ENCODE data around the gene TRMT2B.
"Not testable (repeated sequence)": the region's sequence is repeated elsewhere in the genome, so short reads cannot be mapped to it uniquely, and the experiment has no call there.

Gene TRMT2B

GRCh38 chrX:101040197-101040596, 11.7 kb downstream of the TRMT2B start:
- no peak for DNase-seq (ENCODE audit: low spot score)
- in situ Hi-C loops (cut with MboI; ENCODE audit: low sequenced_read_pairs, unreplicated experiment), result no loop called here
- TF ChIP-seq CTCF (IDR thresholded peaks at IDR 0.05; ENCODE audit: borderline replicate concordance, control extremely low read depth, extremely low read depth, insufficient read depth, missing control alignments), result no peak

- no peak for TF ChIP-seq CTCF (IDR thresholded peaks at IDR 0.05; ENCODE audit: borderline replicate concordance, control extremely low read depth, extremely low read depth, insufficient read depth, missing control alignments)
- in situ Hi-C loops (cut with MboI; ENCODE audit: low sequenced_read_pairs, unreplicated experiment), result no loop called here
Observed at GRCh38 chrX:101037231-101037630, 14.7 kb downstream of the TRMT2B start.

DNA sequence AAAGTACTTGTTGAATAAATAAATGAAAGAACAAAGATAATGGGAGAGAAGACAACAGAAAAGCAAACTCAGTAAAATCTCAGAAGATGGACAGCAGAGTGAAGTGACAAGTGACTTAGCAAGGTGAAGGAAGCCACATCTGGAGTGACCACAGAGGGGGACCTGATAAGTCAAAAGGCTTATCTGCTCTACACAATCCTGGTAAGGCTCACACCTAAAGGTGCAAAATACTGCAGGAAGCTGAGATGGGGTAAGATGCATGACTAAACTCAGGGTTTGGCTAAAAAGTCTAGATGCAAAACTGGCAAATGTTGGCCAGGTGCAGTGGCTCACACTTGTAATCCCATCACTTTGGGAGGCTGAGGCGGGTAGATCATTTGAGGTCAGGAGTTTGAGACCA, 22.2 kb downstream of the TRMT2B start:
- TF ChIP-seq CTCF (IDR thresholded peaks at IDR 0.05; ENCODE audit: borderline replicate concordance, control extremely low read depth, extremely low read depth, insufficient read depth, missing control alignments), result no peak
- in situ Hi-C loops (cut with MboI; ENCODE audit: low sequenced_read_pairs, unreplicated experiment), result no loop called here
- no peak for DNase-seq (ENCODE audit: low spot score)

More at GRCh38 chrX:101037231-101037630, 14.7 kb downstream of the TRMT2B start:
- no peak for DNase-seq (ENCODE audit: low spot score)

DNA sequence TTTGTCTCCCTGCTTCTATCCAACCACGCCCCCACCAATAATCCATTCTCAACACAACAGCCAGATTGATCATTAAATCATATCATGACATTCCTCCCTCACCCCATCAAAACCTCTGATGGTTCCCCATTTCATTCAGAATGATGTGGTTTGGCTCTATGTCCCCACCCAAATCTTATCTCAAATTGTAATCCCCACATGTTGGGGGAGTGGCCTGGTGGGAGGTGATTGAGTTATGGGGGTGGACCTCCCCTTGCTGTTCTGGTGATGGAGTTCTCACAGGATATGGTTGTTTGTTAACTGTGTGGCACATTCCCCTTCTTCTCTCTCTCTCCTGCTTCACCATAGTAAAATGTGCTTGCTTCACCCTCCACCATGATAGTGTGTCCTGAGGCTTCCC, 23.3 kb downstream of the TRMT2B start:
- TF ChIP-seq CTCF (IDR thresholded peaks at IDR 0.05; ENCODE audit: borderline replicate concordance, control extremely low read depth, extremely low read depth, insufficient read depth, missing control alignments), result no peak
- DNase-seq (ENCODE audit: low spot score), result no peak
- in situ Hi-C loops (cut with MboI; ENCODE audit: low sequenced_read_pairs, unreplicated experiment), result no loop called here

DNA sequence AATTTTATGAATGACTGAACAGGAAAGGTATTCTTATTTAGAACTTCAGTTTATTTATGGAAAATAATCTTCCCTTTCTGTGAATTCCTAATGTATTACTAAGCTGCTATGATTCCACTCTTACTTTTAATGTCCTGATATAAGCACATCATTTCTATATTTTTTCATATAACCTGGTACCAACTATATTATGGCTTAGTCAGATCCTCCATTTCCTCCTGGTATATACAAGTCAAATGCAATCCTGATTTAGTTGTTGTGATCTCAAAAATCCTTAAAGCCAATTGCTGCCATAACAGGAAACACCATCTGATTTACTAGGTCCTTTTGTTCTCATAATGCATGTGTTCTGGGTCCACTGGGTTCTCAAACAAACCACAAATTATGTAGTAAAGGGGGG, 26.8 kb downstream of the TRMT2B start:
- in situ Hi-C loops (cut with MboI; ENCODE audit: low sequenced_read_pairs, unreplicated experiment), result no loop called here
- no peak for DNase-seq (ENCODE audit: low spot score)
- no peak for TF ChIP-seq CTCF (IDR thresholded peaks at IDR 0.05; ENCODE audit: borderline replicate concordance, control extremely low read depth, extremely low read depth, insufficient read depth, missing control alignments)

DNA sequence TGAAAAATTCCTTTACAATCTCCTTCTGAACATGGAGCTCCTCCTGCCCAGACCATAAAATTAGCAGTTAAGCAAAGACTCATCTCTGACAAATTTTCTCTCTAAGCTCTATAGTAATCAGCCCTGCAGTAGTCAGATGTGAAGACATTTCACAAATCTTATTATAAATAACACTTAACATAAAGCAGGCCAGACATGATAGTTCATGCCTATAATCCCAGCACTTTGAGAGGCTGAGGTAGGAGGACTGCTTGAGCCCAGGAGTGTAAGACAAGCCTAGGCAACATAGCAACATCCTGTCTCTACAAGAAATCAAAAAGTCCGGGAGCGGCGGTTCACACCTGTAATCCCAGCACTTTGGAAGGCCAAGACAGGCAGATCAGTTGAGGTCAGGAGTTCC, 29.9 kb downstream of the TRMT2B start:
- no peak for DNase-seq (ENCODE audit: low spot score)
- no peak for TF ChIP-seq CTCF (IDR thresholded peaks at IDR 0.05; ENCODE audit: borderline replicate concordance, control extremely low read depth, extremely low read depth, insufficient read depth, missing control alignments)
- in situ Hi-C loops (cut with MboI; ENCODE audit: low sequenced_read_pairs, unreplicated experiment), result no loop called here

DNA sequence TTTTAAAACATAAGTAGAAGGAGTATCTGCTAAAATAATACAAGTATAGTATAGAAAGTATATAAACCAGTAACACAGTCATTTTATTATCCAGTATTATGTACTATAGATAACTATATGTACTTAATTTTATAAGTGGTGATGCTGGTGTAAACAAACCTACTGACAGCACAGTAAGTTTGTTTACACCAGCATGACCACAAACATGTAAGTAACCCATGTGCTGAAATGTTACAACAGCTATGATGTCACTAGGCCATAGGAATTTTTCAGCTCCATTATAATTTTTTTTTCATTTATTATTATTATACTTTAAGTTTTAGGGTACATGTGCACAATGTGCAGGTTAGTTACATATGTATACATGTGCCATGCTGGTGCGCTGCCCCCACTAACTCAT, 39.9 kb downstream of the TRMT2B start:
- DNase-seq (ENCODE audit: low spot score); in situ Hi-C loops (cut with MboI; ENCODE audit: low sequenced_read_pairs, unreplicated experiment): not testable (repeated sequence)
